HCT116 (cell line): ENCODE measurements around the gene IRAG1. TPM values are rescaled to one million over a fixed set of nuclear protein-coding genes. Genes with fewer than 3 reads are reported as not detected.

Experiments
- ATAC-seq: fragments of 200-7000 bp; cut with Tn5 transposase; 2 replicates; pipeline ENCODE4 v1.9.1; 2020; ENCODE audit warnings: mild to moderate bottlenecking, moderate library complexity
- BruUV-seq: library from RNA; stranded (reverse); fragments of 400-500 nt; replicated peaks from 2 replicates; lab custom pipeline; 2021; lab: Mats Ljungman, UMichigan
- CTCF ChIA-PET: fragments of 300-600 bp; sonication (Branson Sonifier 250); formaldehyde crosslinking; loops from one replicate; lab custom pipeline; 2021; ENCODE audit warnings: antibody characterized with exemption; lab: Charles Lee
- POLR2A ChIA-PET: fragments of 300-600, 350-600 bp; sonication (Branson Sonifier 250); formaldehyde crosslinking; loops from one replicate; lab custom pipeline; 2021; ENCODE audit warnings: antibody characterized with exemption; lab: Charles Lee
- RAD21 ChIA-PET, 2 experiments: fragments of 300-600 bp; sonication (Branson Sonifier 250); formaldehyde crosslinking; loops; one replicate each; lab custom pipeline; 2023; ENCODE audit warnings: low total read pairs in 2 of 2; ENCODE audit not compliant: uncharacterized antibody in 2 of 2, unreplicated experiment in 2 of 2, low non-redundant PET in 1 of 2; lab: Charles Lee
- DNase-seq: peaks from one replicate; pipeline ENCODE4 v3.0.0-alpha.2; 2010; ENCODE audit warnings: low read depth, low spot score
- H2AFZ ChIP-seq: fragments of 200-600 bp; shearing (Covaris generic), sonication (generic); 2 replicates; pipeline ENCODE4 v1.6.1; 2017; ENCODE audit warnings: low read depth, mixed run types, mixed read lengths, antibody characterized with exemption, low read length; ENCODE audit not compliant: poor library complexity, severe bottlenecking
- H3K27ac ChIP-seq: 2 replicates; pipeline ENCODE4 v1.5.1; 2012; ENCODE audit warnings: low read depth, low read length
- H3K27me3 ChIP-seq: fragments of 200-600 bp; sonication (generic); 2 replicates; pipeline ENCODE4 v1.6.1; 2016; ENCODE audit warnings: mixed run types, low read length, mixed read lengths; ENCODE audit not compliant: insufficient read depth
- H3K36me3 ChIP-seq, 2 experiments: fragments of 200-500 bp in 1 of 2; fragments of 200-600 bp in 1 of 2; sonication (Bioruptor generic) in 1 of 2; sonication (generic) in 1 of 2; 2 replicates each; pipeline versions ENCODE4 v1.5.1 to v1.6.1; 2014 to 2016; ENCODE audit warnings: low read length in 2 of 2, inconsistent platforms in 1 of 2, mixed read lengths in 1 of 2, mixed run types in 1 of 2; ENCODE audit not compliant: insufficient read depth in 2 of 2, control insufficient read depth in 1 of 2
- H3K4me1 ChIP-seq, 2 experiments: fragments of 200-600 bp in 1 of 2; sonication (generic) in 1 of 2; 2 replicates each; pipeline versions ENCODE4 v1.5.1 to v1.6.1; 2012 to 2017; ENCODE audit warnings: low read length in 2 of 2, inconsistent platforms in 1 of 2, mild to moderate bottlenecking in 1 of 2, mixed read lengths in 1 of 2, mixed run types in 1 of 2, moderate library complexity in 1 of 2; ENCODE audit not compliant: insufficient read depth in 2 of 2, control insufficient read depth in 1 of 2
- H3K4me2 ChIP-seq: fragments of 200-600 bp; sonication (generic); 2 replicates; pipeline ENCODE4 v1.6.1; 2017; ENCODE audit warnings: mixed run types, low read length, mixed read lengths
- H3K4me3 ChIP-seq, 2 experiments: fragments of 200-600 bp in 1 of 2; sonication (generic) in 1 of 2; replicated peaks in 1 of 2; 2 replicates each; pipeline ENCODE4 v1.5.1; 2011 to 2016; ENCODE audit warnings: low read length in 2 of 2, control low read depth in 1 of 2, low read depth in 1 of 2, mild to moderate bottlenecking in 1 of 2, mixed read lengths in 1 of 2, mixed run types in 1 of 2
- H3K79me2 ChIP-seq: fragments of 200-600 bp; sonication (generic); 2 replicates; pipeline ENCODE4 v1.6.1; 2017; ENCODE audit warnings: mild to moderate bottlenecking, mixed run types, low read length, moderate library complexity, mixed read lengths; ENCODE audit not compliant: insufficient read depth
- H3K9ac ChIP-seq: fragments of 200-600 bp; sonication (generic); 2 replicates; pipeline ENCODE4 v1.6.1; 2016; ENCODE audit warnings: low read length, mixed read lengths
- H3K9me2 ChIP-seq: fragments of 200-600 bp; sonication (generic), shearing (Covaris generic); 2 replicates; pipeline ENCODE4 v1.6.1; 2017; ENCODE audit warnings: mixed run types, mild to moderate bottlenecking, moderate library complexity; ENCODE audit not compliant: insufficient read depth
- H3K9me3 ChIP-seq, 2 experiments: fragments of 200-500 bp in 1 of 2; fragments of 200-600 bp in 1 of 2; sonication (Bioruptor generic) in 1 of 2; sonication (generic) in 1 of 2; 2 replicates each; pipeline ENCODE4 v1.6.1; 2014 to 2017; ENCODE audit warnings: low read length in 2 of 2, mixed read lengths in 2 of 2, inconsistent platforms in 1 of 2, low read depth in 1 of 2, mild to moderate bottlenecking in 1 of 2, mixed run types in 1 of 2, moderate library complexity in 1 of 2; ENCODE audit not compliant: control insufficient read depth in 1 of 2, insufficient read depth in 1 of 2
- H4K20me1 ChIP-seq: fragments of 200-600 bp; sonication (generic), shearing (Covaris generic); 2 replicates; pipeline ENCODE4 v1.6.1; 2017; ENCODE audit warnings: mixed run types, mild to moderate bottlenecking, moderate library complexity; ENCODE audit not compliant: insufficient read depth
- CEBPB ChIP-seq: IDR thresholded peaks from 2 replicates; pipeline ENCODE4 v1.6.1; 2012; ENCODE audit warnings: low read depth
- ELF1 ChIP-seq: IDR thresholded peaks from 2 replicates; pipeline ENCODE4 v1.6.1; 2012; ENCODE audit warnings: low read depth, borderline replicate concordance
- EZH2 ChIP-seq: fragments of 200-600 bp; sonication (generic); IDR thresholded peaks from 2 replicates; pipeline ENCODE4 v1.6.1; 2017; ENCODE audit warnings: antibody characterized with exemption, mixed run types
- EZH2phosphoT487 ChIP-seq: fragments of 200-600 bp; IDR thresholded peaks from 2 replicates; pipeline ENCODE4 v1.6.1; 2018; ENCODE audit warnings: antibody characterized with exemption, borderline replicate concordance
- JUND ChIP-seq: IDR thresholded peaks from 2 replicates; pipeline ENCODE4 v1.6.1; 2012
- POLR2A ChIP-seq: IDR thresholded peaks from 2 replicates; pipeline ENCODE4 v1.7.0; 2011; ENCODE audit warnings: borderline replicate concordance; ENCODE audit not compliant: insufficient read depth, insufficient read length; ENCODE audit errors: extremely low read depth
- POLR2AphosphoS5 ChIP-seq: IDR thresholded peaks from 2 replicates; pipeline ENCODE4 v1.6.1; 2011; ENCODE audit warnings: mild to moderate bottlenecking, low read depth, low read length, moderate library complexity
- RAD21 ChIP-seq: IDR thresholded peaks from 2 replicates; pipeline ENCODE4 v1.6.1; 2012; ENCODE audit warnings: low read depth, mild to moderate bottlenecking
- SP1 ChIP-seq: IDR thresholded peaks from 2 replicates; pipeline ENCODE4 v1.6.1; 2012; ENCODE audit warnings: low read depth
- ZNF274 ChIP-seq: fragments of 200-500 bp; sonication (Bioruptor generic); IDR thresholded peaks from 2 replicates; pipeline ENCODE4 v1.6.1; 2014; ENCODE audit warnings: mild to moderate bottlenecking, low read depth, low read length, inconsistent platforms
- intact Hi-C: fragments of 100-400 bp; cut with micrococcal nuclease; formaldehyde crosslinking; loops from 2 replicates; pipeline ENCODE4 v1.10.0; 2022
- total RNA-seq: library from RNA; stranded (reverse); gene quantifications from one replicate; pipeline ENCODE4 v1.2.1, GENCODE V29; 2021; ENCODE audit not compliant: unreplicated experiment
- TF ChIP-seq, protein P1 (sequence below), 3 experiments: fragments of 200-600 bp in 1 of 3; sonication (generic) in 1 of 3; IDR thresholded peaks in 2 of 3; conservative IDR thresholded peaks in 1 of 3; 2 replicates each; pipeline ENCODE4 v1.5.1; 2012 to 2017; ENCODE audit warnings: low read depth in 2 of 3, low read length in 2 of 3, antibody characterized with exemption in 1 of 3, borderline replicate concordance in 1 of 3, control low read depth in 1 of 3, mild to moderate bottlenecking in 1 of 3, mixed read lengths in 1 of 3, mixed run types in 1 of 3, moderate library complexity in 1 of 3; ENCODE audit not compliant: insufficient read depth in 1 of 3
- TF ChIP-seq, protein P2 (sequence below): IDR thresholded peaks from 2 replicates; pipeline ENCODE4 v1.6.1; 2011; ENCODE audit warnings: mild to moderate bottlenecking, low read length, moderate library complexity; ENCODE audit not compliant: insufficient replicate concordance; ENCODE audit errors: extremely low read depth
- TF ChIP-seq, protein P3 (sequence below): IDR thresholded peaks from 2 replicates; pipeline ENCODE4 v1.6.1; 2012
- TF ChIP-seq, protein P4 (sequence below): IDR thresholded peaks from 2 replicates; pipeline ENCODE4 v1.6.1; 2012

The IRAG1 gene
- total RNA-seq, 1 experiment from 2014 or later = 3.7 TPM

DNA sequence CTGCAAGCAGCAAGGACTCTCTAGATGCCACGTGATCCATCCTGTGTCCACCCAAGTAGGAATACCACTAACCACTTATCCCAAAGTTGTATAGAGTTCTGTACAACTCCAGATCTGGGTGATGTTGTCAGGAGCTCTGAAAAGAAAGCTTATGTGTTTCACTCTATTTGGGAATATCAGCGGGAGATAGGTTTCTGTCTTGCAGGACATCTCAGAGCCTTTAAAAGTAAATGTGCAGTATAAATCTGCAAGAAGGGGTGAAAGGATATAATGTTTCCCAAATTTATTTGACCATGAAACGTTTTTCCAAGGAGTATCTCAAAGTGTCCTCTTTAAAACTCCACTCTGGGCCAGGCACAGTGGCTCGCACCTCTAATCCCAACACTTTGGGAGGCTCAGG is 13.9 kb downstream of the IRAG1 start:
- Histone ChIP-seq H3K4me2 (no peak overlapping the region), H3K9ac (no peak overlapping the region), H3K27me3 (no peaks in the 10 kb centered on the region), H3K9me2 (no peaks in the 10 kb centered on the region), H3K79me2 (no peaks in the 10 kb centered on the region), H3K9me3 (no peaks in the 10 kb centered on the region), H2AFZ (no peak overlapping the region), H3K36me3 (no peaks in the 10 kb centered on the region), H3K27ac (no peak overlapping the region), H3K4me1 (peaks cover 11 to 33% of the 10 kb centered on the region in 2 experiments; a peak in 3 of 4 replicates), H3K4me3 (no peak overlapping the region), H4K20me1 (no peaks in the 10 kb centered on the region)
- TF ChIP-seq RAD21 (no peak), EZH2 (no peak), EZH2phosphoT487 (no peak), ELF1 (no peak), JUND (no peak), POLR2AphosphoS5 (no peak), POLR2A (no peak), SP1 (no peak), ZNF274 (no peak), CEBPB (no peak)
- TF ChIP-seq, protein P1, sequence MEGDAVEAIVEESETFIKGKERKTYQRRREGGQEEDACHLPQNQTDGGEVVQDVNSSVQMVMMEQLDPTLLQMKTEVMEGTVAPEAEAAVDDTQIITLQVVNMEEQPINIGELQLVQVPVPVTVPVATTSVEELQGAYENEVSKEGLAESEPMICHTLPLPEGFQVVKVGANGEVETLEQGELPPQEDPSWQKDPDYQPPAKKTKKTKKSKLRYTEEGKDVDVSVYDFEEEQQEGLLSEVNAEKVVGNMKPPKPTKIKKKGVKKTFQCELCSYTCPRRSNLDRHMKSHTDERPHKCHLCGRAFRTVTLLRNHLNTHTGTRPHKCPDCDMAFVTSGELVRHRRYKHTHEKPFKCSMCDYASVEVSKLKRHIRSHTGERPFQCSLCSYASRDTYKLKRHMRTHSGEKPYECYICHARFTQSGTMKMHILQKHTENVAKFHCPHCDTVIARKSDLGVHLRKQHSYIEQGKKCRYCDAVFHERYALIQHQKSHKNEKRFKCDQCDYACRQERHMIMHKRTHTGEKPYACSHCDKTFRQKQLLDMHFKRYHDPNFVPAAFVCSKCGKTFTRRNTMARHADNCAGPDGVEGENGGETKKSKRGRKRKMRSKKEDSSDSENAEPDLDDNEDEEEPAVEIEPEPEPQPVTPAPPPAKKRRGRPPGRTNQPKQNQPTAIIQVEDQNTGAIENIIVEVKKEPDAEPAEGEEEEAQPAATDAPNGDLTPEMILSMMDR (IDR thresholded peaks at IDR 0.05 in 2 of 3, conservative IDR thresholded peaks at IDR 0.05 in 1 of 3; ENCODE audit: borderline replicate concordance in 1 of 3, insufficient read depth in 1 of 3, low read depth in 2 of 3, low read length in 2 of 3) = no peak
- TF ChIP-seq, protein P2, sequence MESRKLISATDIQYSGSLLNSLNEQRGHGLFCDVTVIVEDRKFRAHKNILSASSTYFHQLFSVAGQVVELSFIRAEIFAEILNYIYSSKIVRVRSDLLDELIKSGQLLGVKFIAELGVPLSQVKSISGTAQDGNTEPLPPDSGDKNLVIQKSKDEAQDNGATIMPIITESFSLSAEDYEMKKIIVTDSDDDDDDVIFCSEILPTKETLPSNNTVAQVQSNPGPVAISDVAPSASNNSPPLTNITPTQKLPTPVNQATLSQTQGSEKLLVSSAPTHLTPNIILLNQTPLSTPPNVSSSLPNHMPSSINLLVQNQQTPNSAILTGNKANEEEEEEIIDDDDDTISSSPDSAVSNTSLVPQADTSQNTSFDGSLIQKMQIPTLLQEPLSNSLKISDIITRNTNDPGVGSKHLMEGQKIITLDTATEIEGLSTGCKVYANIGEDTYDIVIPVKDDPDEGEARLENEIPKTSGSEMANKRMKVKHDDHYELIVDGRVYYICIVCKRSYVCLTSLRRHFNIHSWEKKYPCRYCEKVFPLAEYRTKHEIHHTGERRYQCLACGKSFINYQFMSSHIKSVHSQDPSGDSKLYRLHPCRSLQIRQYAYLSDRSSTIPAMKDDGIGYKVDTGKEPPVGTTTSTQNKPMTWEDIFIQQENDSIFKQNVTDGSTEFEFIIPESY = no peak
- TF ChIP-seq, protein P3, sequence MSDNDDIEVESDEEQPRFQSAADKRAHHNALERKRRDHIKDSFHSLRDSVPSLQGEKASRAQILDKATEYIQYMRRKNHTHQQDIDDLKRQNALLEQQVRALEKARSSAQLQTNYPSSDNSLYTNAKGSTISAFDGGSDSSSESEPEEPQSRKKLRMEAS = no peak
- TF ChIP-seq, protein P4, sequence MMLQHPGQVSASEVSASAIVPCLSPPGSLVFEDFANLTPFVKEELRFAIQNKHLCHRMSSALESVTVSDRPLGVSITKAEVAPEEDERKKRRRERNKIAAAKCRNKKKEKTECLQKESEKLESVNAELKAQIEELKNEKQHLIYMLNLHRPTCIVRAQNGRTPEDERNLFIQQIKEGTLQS = no peak
- BruUV-seq = no TSS peak
- intact Hi-C loops = no loop called here
- ChIA-PET RAD21 (no interaction called here), POLR2A (no interaction called here), CTCF (no interaction called here)
- ATAC-seq (no peak), DNase-seq (no peak)
